GM19043 (cell line): ENCODE results near the gene NUMB.

Source experiments
- ATAC-seq: cut with Tn5 transposase; IDR thresholded peaks from one replicate; pipeline ENCODE4 v1.9.1; 2021; ENCODE audit warnings: low read depth; ENCODE audit not compliant: unreplicated experiment

The NUMB gene

GRCh38 chr14:73458183-73458976, at the start of gene NUMB:
NUMB (minus strand) TSS chr14:73458546; CDS start chr14:73355751, 102,795 bp downstream.
- peak; percentile 88 for ATAC-seq

- ATAC-seq, result no peak
These were observed 45.3 kb upstream of the NUMB start for GRCh38 chr14:73503648-73504047.

- ATAC-seq, result no peak
These were observed 43.8 kb upstream of the NUMB start for GRCh38 chr14:73502017-73502619.

GRCh38 chr14:73500360-73500759, 42.0 kb upstream of the NUMB start:
- ATAC-seq, result no peak

GRCh38 chr14:73494593-73494992, 36.2 kb upstream of the NUMB start:
- no peak for ATAC-seq

- ATAC-seq, result no peak
These were observed 34.3 kb upstream of the NUMB start for GRCh38 chr14:73492670-73493069.

- ATAC-seq, result no peak
These were observed 33.8 kb upstream of the NUMB start for GRCh38 chr14:73492043-73492552.

GRCh38 chr14:73491256-73492042, 33.1 kb upstream of the NUMB start:
- peak; percentile 39 for ATAC-seq

GRCh38 chr14:73489481-73490175, 31.3 kb upstream of the NUMB start:
- no peak for ATAC-seq

- ATAC-seq, result no peak
These were observed 20.3 kb upstream of the NUMB start for GRCh38 chr14:73478684-73479083.

- no peak for ATAC-seq
These were observed 19.4 kb upstream of the NUMB start for GRCh38 chr14:73477618-73478266.

- ATAC-seq, result no peak
These were observed 18.1 kb upstream of the NUMB start for GRCh38 chr14:73476451-73476931.

- no peak for ATAC-seq
These were observed 16.6 kb upstream of the NUMB start for GRCh38 chr14:73474952-73475351.

- ATAC-seq, result no peak
These were observed 14.1 kb upstream of the NUMB start for GRCh38 chr14:73472185-73473114.

- ATAC-seq, result no peak
These were observed 13.3 kb upstream of the NUMB start for GRCh38 chr14:73471582-73472184.

- ATAC-seq, result no peak
These were observed 10.6 kb upstream of the NUMB start for GRCh38 chr14:73468828-73469375.

GRCh38 chr14:73467800-73468199, 9.5 kb upstream of the NUMB start:
- ATAC-seq, result no peak

GRCh38 chr14:73467377-73467776, 9.0 kb upstream of the NUMB start:
- ATAC-seq, result no peak
